IMR-90 (cell line): ENCODE results near the gene ADISSP.

Experiments
- BHLHE40 ChIP-seq: fragments of 150-350 bp; IDR thresholded peaks from 2 replicates; pipeline ENCODE4 v1.6.1; 2016; ENCODE audit warnings: mild to moderate bottlenecking, low read depth, low read length
- POLR2A ChIP-seq: IDR thresholded peaks from 2 replicates; pipeline ENCODE4 v1.6.1; 2012; ENCODE audit warnings: mild to moderate bottlenecking, low read depth, low read length
- RAD21 ChIP-seq: IDR thresholded peaks from 2 replicates; pipeline ENCODE4 v1.6.1; 2012; ENCODE audit warnings: low read length, improper control_type of control experiment
- RCOR1 ChIP-seq: IDR thresholded peaks from 2 replicates; pipeline ENCODE4 v1.6.1; 2012; ENCODE audit warnings: mild to moderate bottlenecking, low read length, improper control_type of control experiment; ENCODE audit not compliant: insufficient replicate concordance
- RFX5 ChIP-seq: IDR thresholded peaks from 2 replicates; pipeline ENCODE4 v1.8.0; 2012; ENCODE audit warnings: low read depth, mild to moderate bottlenecking, low read length, moderate library complexity
- SMC3 ChIP-seq: fragments of 150-350 bp; IDR thresholded peaks from 2 replicates; pipeline ENCODE4 v1.6.1; 2016; ENCODE audit warnings: low read depth, mild to moderate bottlenecking, antibody characterized with exemption, low read length, moderate library complexity
- TF ChIP-seq, protein P1 (sequence below): conservative IDR thresholded peaks from 2 replicates; pipeline ENCODE4 v1.5.1; 2012; ENCODE audit warnings: mild to moderate bottlenecking, low read depth, low read length, improper control_type of control experiment
- TF ChIP-seq, protein P2 (sequence below): fragments of 150-350 bp; IDR thresholded peaks from 2 replicates; pipeline ENCODE4 v1.6.1; 2017; ENCODE audit warnings: mild to moderate bottlenecking, antibody characterized with exemption, low read length, low read depth
- TF ChIP-seq, protein P3 (sequence below): fragments of 150-350 bp; IDR thresholded peaks from 2 replicates; pipeline ENCODE4 v1.6.1; 2016; ENCODE audit warnings: low read depth, mild to moderate bottlenecking, low read length, moderate library complexity, borderline replicate concordance

DNA sequence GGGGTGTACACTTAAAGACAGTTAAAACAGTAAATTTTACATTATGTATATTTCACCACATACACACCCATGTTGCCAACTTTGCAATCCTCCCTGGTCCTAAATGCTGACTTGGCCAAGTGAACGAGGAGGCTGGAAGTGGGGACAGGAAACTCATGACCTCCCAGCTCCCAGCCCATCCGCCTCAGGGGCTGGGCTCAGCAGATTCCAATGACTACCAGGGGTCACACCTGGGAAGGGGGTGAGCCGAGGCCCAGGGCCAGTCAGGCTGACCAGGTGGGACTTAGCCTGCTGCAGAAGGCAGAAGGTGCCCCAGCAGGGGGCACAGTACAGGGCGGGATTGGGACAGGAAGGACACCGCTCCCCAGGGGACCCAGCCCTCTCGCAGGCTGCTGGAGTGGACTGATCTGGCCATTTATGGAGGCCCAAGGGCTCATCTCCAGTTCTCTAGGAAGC is 57.5 kb downstream of the ADISSP start:
- TF ChIP-seq, protein P1, sequence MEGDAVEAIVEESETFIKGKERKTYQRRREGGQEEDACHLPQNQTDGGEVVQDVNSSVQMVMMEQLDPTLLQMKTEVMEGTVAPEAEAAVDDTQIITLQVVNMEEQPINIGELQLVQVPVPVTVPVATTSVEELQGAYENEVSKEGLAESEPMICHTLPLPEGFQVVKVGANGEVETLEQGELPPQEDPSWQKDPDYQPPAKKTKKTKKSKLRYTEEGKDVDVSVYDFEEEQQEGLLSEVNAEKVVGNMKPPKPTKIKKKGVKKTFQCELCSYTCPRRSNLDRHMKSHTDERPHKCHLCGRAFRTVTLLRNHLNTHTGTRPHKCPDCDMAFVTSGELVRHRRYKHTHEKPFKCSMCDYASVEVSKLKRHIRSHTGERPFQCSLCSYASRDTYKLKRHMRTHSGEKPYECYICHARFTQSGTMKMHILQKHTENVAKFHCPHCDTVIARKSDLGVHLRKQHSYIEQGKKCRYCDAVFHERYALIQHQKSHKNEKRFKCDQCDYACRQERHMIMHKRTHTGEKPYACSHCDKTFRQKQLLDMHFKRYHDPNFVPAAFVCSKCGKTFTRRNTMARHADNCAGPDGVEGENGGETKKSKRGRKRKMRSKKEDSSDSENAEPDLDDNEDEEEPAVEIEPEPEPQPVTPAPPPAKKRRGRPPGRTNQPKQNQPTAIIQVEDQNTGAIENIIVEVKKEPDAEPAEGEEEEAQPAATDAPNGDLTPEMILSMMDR, result no peak
- no peak for TF ChIP-seq POLR2A
- TF ChIP-seq RAD21, result no peak
- TF ChIP-seq, protein P2, sequence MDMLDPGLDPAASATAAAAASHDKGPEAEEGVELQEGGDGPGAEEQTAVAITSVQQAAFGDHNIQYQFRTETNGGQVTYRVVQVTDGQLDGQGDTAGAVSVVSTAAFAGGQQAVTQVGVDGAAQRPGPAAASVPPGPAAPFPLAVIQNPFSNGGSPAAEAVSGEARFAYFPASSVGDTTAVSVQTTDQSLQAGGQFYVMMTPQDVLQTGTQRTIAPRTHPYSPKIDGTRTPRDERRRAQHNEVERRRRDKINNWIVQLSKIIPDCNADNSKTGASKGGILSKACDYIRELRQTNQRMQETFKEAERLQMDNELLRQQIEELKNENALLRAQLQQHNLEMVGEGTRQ, result no peak
- TF ChIP-seq RFX5, result no peak
- no peak for TF ChIP-seq BHLHE40
- TF ChIP-seq, protein P3, sequence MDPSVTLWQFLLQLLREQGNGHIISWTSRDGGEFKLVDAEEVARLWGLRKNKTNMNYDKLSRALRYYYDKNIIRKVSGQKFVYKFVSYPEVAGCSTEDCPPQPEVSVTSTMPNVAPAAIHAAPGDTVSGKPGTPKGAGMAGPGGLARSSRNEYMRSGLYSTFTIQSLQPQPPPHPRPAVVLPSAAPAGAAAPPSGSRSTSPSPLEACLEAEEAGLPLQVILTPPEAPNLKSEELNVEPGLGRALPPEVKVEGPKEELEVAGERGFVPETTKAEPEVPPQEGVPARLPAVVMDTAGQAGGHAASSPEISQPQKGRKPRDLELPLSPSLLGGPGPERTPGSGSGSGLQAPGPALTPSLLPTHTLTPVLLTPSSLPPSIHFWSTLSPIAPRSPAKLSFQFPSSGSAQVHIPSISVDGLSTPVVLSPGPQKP, result no peak
- TF ChIP-seq RCOR1, result no peak
- no peak for TF ChIP-seq SMC3
